DMS153 (cell line): ENCODE results near the gene SREK1.
"Not testable (repeated sequence)": the region's sequence is repeated elsewhere in the genome, so short reads cannot be mapped to it uniquely, and the experiment has no call there.

Experiments
- DNase-seq: peaks from one replicate; lab custom pipeline; 2025; lab: John Stamatoyannopoulos, UW

The SREK1 gene

DNA sequence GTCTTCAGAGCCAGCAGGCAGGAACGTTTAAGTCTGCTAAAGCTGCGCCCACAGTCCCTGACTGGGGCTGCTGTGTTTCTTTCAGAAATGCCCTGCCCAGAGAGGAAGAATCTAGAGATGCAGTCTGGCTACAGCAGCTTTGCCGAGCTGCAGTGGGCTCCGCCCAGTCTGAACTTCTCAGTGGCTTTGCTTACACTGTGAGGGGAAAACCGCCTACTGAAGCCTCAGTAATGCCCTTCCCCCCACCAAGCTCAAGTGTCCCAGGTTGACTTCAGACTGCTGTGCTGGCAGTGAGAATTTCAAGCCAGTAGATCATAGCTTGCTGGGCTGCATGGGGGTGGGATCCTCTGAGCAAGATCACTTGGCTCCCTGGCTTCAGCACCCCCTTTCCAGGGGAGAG, 78.4 kb downstream of the SREK1 start:
- no peak for DNase-seq

GRCh38 chr5:66222896-66223295, 78.8 kb downstream of the SREK1 start:
- not testable (repeated sequence) for DNase-seq

DNA sequence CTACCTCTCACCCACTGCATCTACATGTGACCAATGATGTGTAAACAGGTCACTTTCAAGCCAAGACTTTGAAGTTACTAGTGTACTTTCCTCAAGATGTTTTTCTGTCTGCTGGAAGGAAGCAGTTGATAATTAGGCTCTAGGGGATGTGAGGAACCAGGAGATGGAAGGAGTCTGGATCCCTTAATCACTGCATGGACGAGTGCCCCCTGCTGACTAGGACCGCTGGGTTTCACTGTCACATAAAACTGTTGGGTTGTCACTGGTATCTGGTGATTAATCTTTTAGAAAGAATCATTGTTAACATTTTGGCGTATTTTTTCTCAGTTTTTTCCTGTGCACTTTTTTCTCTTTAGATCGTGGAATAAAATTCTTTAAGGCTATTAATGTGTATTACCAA, 79.5 kb downstream of the SREK1 start:
- DNase-seq: no peak

- no peak for DNase-seq
Observed at GRCh38 chr5:66224274-66224673, 80.2 kb downstream of the SREK1 start.

DNA sequence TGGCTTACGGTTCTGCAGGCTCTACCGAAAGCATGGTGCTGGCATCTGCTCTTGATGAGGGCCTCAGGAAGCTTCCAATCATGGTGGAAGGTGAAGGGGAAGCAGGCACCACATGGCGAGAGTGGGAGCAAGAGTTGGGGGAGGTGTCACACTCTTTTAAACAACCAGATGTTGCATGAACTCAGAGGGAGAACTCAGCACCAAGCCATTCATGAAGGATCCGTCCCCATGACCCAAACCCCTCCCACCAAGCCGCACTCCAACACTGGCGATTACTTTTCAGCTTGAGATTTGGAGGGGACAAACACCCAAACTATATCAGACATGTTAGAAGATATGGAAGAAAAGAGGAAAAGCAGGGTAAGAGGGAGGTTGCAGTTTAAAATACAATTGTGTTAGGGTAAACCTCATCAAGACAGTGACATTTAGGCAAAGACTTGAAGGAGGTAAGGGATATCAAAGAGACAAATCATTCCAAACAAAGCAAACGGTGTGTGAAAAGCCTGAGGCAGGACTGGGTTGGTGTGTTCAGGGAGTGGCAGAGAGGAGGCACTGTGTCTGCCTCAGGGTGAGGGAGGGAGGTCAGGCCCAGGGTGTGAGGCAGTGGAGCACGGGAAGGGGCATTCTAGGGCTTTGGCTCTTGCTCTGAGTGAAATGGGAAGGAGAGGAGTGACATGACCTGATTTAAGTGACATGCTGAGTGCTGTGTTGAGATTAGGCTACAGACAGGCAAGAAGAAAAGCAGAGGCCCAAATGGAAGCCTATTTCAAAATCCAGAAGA, 80.9 kb downstream of the SREK1 start:
- DNase-seq: no peak

DNA sequence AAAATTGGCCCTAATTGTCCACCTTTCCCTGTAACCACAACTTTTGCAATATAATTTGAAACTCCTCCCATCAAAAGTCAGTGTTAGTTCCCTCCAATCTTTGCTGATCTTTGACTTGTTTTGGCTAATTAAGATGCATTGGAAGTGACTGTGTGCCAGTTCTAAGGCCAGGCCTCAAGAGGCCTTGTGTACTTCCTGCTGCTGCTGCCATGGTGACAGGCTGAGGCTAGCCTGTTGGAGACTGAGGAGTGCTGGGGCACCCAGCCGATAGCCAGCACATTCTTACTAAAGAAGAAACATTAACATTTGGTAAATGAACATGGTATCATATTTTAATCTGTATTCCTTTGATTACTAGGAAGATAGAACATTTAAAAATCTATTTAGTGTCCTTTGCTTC, 86.5 kb downstream of the SREK1 start:
- no peak for DNase-seq

DNA sequence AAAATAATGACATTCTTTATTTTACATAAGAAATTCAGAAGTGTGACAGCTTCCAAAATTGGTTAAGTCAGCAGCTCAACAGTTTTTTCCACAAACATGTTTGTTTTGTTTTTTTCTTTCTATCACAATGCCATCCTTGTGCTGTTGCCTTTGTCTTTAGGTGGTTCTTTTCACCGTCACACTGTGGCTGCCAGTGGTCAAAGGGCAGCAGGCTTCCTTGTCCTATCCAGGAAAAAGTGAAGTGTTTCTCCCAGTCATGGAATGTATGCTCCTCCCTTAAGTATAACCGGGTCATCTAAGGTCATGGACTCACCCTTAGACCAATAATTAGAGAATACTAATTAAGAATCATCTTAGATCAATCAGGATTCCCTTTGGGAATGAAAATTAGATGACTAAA, 87.4 kb downstream of the SREK1 start:
- no peak for DNase-seq

DNA sequence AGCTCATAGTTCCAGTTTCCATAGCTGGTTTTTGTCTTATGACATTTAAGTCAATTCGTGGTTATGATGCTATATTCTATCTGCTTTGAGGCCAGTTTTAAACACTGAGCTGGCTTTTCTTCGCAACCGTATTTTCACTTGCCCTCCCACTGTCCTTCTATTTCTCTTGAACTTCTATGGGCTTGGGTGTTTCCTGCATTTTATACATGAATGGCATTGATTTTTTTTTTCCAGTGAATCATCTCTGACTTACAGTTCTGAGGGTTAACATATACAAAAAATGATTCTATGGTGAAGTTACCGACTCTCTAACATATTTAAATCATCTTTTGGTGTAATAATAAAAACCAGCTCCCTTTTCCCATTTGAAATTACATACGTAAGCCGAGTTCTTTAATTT, 88.2 kb downstream of the SREK1 start:
- no peak for DNase-seq

DNA sequence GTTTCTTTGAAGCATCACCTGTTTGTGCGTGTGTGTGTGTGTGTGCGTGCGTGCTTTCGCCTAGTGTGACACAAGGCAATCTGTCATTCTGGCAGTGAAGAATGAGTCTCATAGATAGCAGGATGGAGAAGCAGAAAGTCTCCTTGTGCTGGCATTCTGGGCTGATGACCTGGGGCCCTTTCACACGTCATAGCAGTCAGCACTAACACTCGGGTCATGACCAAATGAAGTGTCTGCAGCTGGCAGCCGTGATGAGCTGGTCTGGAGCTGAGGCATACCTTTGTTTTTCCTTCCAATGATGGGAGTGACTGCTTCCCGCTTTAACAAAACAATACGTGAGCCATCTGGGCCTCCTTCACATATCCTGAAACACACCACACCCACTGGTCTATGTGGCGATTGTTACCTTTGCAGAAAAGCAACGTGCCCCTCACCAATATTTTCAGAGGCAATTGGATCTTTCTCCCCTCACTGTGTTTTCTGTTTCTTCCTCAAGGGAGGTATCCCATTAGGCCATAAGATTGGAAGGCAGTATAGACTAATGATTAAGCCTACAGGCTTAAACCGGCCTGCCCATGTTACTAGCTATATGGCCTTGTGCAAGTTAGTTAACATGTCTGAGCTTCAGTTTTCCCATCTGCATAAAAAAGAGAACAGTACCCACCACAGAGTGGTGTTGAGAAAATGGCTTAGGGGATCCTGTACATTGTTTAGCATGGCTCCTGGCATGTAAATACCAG, 88.8 kb downstream of the SREK1 start:
- no peak for DNase-seq
